Measurements from ENCODE around the gene GPD2.

GPD2 gene

GRCh38 chr2:156481312-156481711 is 45.1 kb downstream of the GPD2 start:
- Histone ChIP-seq H3K9me3 (ENCODE audit: severe bottlenecking) (no peaks in the 10 kb centered on the region), H3K27me3 (ENCODE audit: insufficient read depth, low read depth, severe bottlenecking) (no peaks in the 10 kb centered on the region), H3K4me3 (ENCODE audit: low read depth, low read length) (no peak overlapping the region), H3K36me3 (peaks cover 20% of the 10 kb centered on the region), H3K27ac (no peak overlapping the region)
- TF ChIP-seq, protein P1, sequence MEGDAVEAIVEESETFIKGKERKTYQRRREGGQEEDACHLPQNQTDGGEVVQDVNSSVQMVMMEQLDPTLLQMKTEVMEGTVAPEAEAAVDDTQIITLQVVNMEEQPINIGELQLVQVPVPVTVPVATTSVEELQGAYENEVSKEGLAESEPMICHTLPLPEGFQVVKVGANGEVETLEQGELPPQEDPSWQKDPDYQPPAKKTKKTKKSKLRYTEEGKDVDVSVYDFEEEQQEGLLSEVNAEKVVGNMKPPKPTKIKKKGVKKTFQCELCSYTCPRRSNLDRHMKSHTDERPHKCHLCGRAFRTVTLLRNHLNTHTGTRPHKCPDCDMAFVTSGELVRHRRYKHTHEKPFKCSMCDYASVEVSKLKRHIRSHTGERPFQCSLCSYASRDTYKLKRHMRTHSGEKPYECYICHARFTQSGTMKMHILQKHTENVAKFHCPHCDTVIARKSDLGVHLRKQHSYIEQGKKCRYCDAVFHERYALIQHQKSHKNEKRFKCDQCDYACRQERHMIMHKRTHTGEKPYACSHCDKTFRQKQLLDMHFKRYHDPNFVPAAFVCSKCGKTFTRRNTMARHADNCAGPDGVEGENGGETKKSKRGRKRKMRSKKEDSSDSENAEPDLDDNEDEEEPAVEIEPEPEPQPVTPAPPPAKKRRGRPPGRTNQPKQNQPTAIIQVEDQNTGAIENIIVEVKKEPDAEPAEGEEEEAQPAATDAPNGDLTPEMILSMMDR (IDR thresholded peaks at IDR 0.05; ENCODE audit: low read depth, low read length), result no peak
- no peak for DNase-seq

GRCh38 chr2:156483741-156484173 is 47.6 kb downstream of the GPD2 start:
- H3K27ac ChIP-seq, result no peak overlapping the region
- H3K27me3 ChIP-seq (ENCODE audit: insufficient read depth, low read depth, severe bottlenecking), result no peaks in the 10 kb centered on the region
- TF ChIP-seq, protein P1 (IDR thresholded peaks at IDR 0.05; ENCODE audit: low read depth, low read length), result no peak
- H3K9me3 ChIP-seq (ENCODE audit: severe bottlenecking), result no peaks in the 10 kb centered on the region
- H3K36me3 ChIP-seq, result peaks cover 8% of the 10 kb centered on the region
- H3K4me3 ChIP-seq (ENCODE audit: low read depth, low read length), result no peak overlapping the region
- DNase-seq, result no peak

DNA sequence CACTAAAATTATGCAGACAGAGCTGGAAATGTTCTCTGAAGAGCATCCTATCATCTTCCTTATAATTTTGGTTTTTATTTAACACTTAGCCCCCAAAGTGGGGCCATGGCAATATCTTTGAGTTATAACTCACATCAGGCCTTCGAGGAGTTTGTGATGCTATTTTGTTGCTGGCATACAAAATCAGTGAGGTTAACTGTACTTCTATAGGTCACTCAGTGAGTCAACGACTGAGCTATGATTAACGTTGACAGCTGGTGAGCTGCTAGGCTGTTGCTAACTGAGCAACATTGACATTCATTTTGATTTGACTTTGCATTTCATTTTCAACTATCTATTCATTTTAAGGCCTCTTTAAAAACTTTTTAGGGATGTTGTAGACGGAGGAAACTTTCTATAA is 50.0 kb downstream of the GPD2 start:
- H3K27me3 ChIP-seq (ENCODE audit: insufficient read depth, low read depth, severe bottlenecking), result no peaks in the 10 kb centered on the region
- H3K4me3 ChIP-seq (ENCODE audit: low read depth, low read length), result no peak overlapping the region
- no peak overlapping the region for H3K27ac ChIP-seq
- peaks cover under 1% of the 10 kb centered on the region for H3K36me3 ChIP-seq
- TF ChIP-seq, protein P1 (IDR thresholded peaks at IDR 0.05; ENCODE audit: low read depth, low read length), result no peak
- DNase-seq, result no peak
- H3K9me3 ChIP-seq (ENCODE audit: severe bottlenecking), result no peaks in the 10 kb centered on the region

DNA sequence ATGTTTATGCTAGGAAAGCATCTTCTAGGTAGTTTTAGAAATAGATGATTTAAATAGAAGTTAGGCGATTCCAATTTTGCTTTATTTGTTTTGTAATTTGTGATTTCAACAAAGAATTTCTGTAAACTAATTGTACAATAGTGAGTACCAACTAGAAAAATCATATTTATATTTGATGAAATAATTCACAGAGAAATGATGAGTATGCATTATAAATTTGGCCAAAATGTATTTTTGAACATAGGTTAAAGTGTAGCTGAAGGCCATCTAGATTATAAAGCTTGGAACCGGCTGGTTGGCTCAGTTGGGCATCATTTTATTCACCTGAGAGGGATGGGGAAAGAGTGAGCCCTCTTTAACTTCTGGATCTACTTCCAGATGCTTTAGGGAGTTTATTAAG is 50.4 kb downstream of the GPD2 start:
- Histone ChIP-seq H3K27ac (no peak overlapping the region), H3K36me3 (no peaks in the 10 kb centered on the region; the same call in none of the 2 replicates), H3K9me3 (ENCODE audit: severe bottlenecking) (no peaks in the 10 kb centered on the region), H3K27me3 (ENCODE audit: insufficient read depth, low read depth, severe bottlenecking) (no peaks in the 10 kb centered on the region), H3K4me3 (ENCODE audit: low read depth, low read length) (no peak overlapping the region)
- DNase-seq, result no peak
- TF ChIP-seq, protein P1 (IDR thresholded peaks at IDR 0.05; ENCODE audit: low read depth, low read length), result no peak

- TF ChIP-seq, protein P1 (IDR thresholded peaks at IDR 0.05; ENCODE audit: low read depth, low read length), result no peak
- H3K27me3 ChIP-seq (ENCODE audit: insufficient read depth, low read depth, severe bottlenecking), result no peaks in the 10 kb centered on the region
These were observed 53.0 kb downstream of the GPD2 start for GRCh38 chr2:156489195-156489594.

GRCh38 chr2:156489750-156490465 is 53.7 kb downstream of the GPD2 start:
- Histone ChIP-seq H3K27ac (no peak overlapping the region), H3K27me3 (ENCODE audit: insufficient read depth, low read depth, severe bottlenecking) (no peaks in the 10 kb centered on the region), H3K4me3 (ENCODE audit: low read depth, low read length) (no peak overlapping the region), H3K9me3 (ENCODE audit: severe bottlenecking) (no peaks in the 10 kb centered on the region), H3K36me3 (no peaks in the 10 kb centered on the region; the same call in none of the 2 replicates)
- TF ChIP-seq, protein P1 (IDR thresholded peaks at IDR 0.05; ENCODE audit: low read depth, low read length), result no peak
- DNase-seq, result no peak

More at GRCh38 chr2:156489195-156489594, 53.0 kb downstream of the GPD2 start:
- no peak overlapping the region for H3K27ac ChIP-seq
- H3K4me3 ChIP-seq (ENCODE audit: low read depth, low read length), result no peak overlapping the region
- DNase-seq, result no peak
- H3K9me3 ChIP-seq (ENCODE audit: severe bottlenecking), result no peaks in the 10 kb centered on the region
- H3K36me3 ChIP-seq, result no peaks in the 10 kb centered on the region; the same call in none of the 2 replicates

Measured in WERI-Rb-1 (cell line).